GM23338 (cell line): ENCODE data around the gene AKNA. TPM values are rescaled to one million over a fixed set of nuclear protein-coding genes. Genes with fewer than 3 reads are reported as not detected.

Experiments
- ATAC-seq: fragments of 200-7000 bp; cut with Tn5 transposase; 3 replicates; pipeline ENCODE4 v1.9.1; 2020
- DNase-seq: peaks from one replicate; pipeline ENCODE4 v3.0.0-alpha.2; 2015; ENCODE audit warnings: low spot score
- H2AFZ ChIP-seq: fragments of 200-600 bp; sonication (generic); 2 replicates; pipeline ENCODE4 v1.8.0; 2016; ENCODE audit warnings: antibody characterized with exemption, mild to moderate bottlenecking, moderate library complexity
- H3F3A ChIP-seq: fragments of 200-600 bp; sonication (generic); replicated peaks from 2 replicates; pipeline ENCODE4 v1.8.0; 2017; ENCODE audit warnings: antibody characterized with exemption, mixed run types, low read depth
- H3K27ac ChIP-seq: fragments of 200-600 bp; sonication (generic); 2 replicates; pipeline ENCODE4 v1.6.1; 2016; ENCODE audit warnings: low read depth
- H3K27me3 ChIP-seq: fragments of 200-600 bp; sonication (generic); 2 replicates; pipeline ENCODE4 v1.8.0; 2016; ENCODE audit warnings: mild to moderate bottlenecking, mixed run types, moderate library complexity; ENCODE audit not compliant: insufficient read depth
- H3K36me3 ChIP-seq: fragments of 200-600 bp; sonication (generic); 2 replicates; pipeline ENCODE4 v1.8.0; 2016; ENCODE audit warnings: mild to moderate bottlenecking; ENCODE audit not compliant: insufficient read depth
- H3K4me1 ChIP-seq: fragments of 200-600 bp; sonication (generic); 2 replicates; pipeline ENCODE4 v1.8.0; 2016; ENCODE audit warnings: mild to moderate bottlenecking, moderate library complexity; ENCODE audit not compliant: insufficient read depth
- H3K4me2 ChIP-seq: fragments of 200-600 bp; sonication (generic); 2 replicates; pipeline ENCODE4 v1.7.1; 2017; ENCODE audit warnings: mixed run types
- H3K4me3 ChIP-seq: fragments of 200-600 bp; sonication (generic); 2 replicates; pipeline ENCODE4 v1.6.1; 2016; ENCODE audit warnings: mixed run types
- H3K79me2 ChIP-seq: fragments of 200-600 bp; sonication (generic); replicated peaks from 2 replicates; pipeline ENCODE4 v1.8.0; 2017; ENCODE audit warnings: mild to moderate bottlenecking; ENCODE audit not compliant: insufficient read depth
- H3K9me2 ChIP-seq: fragments of 200-600 bp; sonication (generic); 2 replicates; pipeline ENCODE4 v1.8.0; 2017; ENCODE audit not compliant: insufficient read depth
- H4K20me1 ChIP-seq: fragments of 200-600 bp; sonication (generic); replicated peaks from 2 replicates; pipeline ENCODE4 v1.8.0; 2017; ENCODE audit warnings: mild to moderate bottlenecking; ENCODE audit not compliant: insufficient read depth
- H3K27ac Mint-ChIP-seq: 2 replicates; pipeline ENCODE4 v1.8.0; 2020; ENCODE audit warnings: inconsistent platforms, mild to moderate bottlenecking, moderate library complexity, mixed read lengths
- H3K27me3 Mint-ChIP-seq: 3 replicates; pipeline ENCODE4 v1.8.0; 2022; ENCODE audit warnings: low read depth, mild to moderate bottlenecking, moderate library complexity, mixed read lengths, inconsistent platforms; ENCODE audit not compliant: insufficient read depth, poor library complexity
- H3K36me3 Mint-ChIP-seq: 3 replicates; pipeline ENCODE4 v1.8.0; 2021; ENCODE audit warnings: low read depth, mild to moderate bottlenecking, inconsistent platforms, moderate library complexity, mixed read lengths
- H3K4me1 Mint-ChIP-seq: 3 replicates; pipeline ENCODE4 v1.8.0; 2020; ENCODE audit warnings: mild to moderate bottlenecking, inconsistent platforms, mixed read lengths
- H3K4me3 Mint-ChIP-seq: 3 replicates; pipeline ENCODE4 v1.8.0; 2021; ENCODE audit warnings: moderate library complexity, mild to moderate bottlenecking, inconsistent platforms, mixed read lengths
- H3K9me3 Mint-ChIP-seq: 3 replicates; pipeline ENCODE4 v1.8.0; 2020; ENCODE audit warnings: moderate library complexity, mild to moderate bottlenecking, inconsistent platforms, mixed read lengths
- CREB1 ChIP-seq: fragments of 250-450 bp; sonication (Bioruptor Pico); IDR thresholded peaks from 2 replicates; pipeline ENCODE4 v1.5.0; 2020; ENCODE audit warnings: low read depth, mild to moderate bottlenecking, moderate library complexity
- EZH2 ChIP-seq: fragments of 200-600 bp; sonication (generic); IDR thresholded peaks from one replicate; pipeline ENCODE4 v1.8.0; 2017; ENCODE audit warnings: antibody characterized with exemption, mild to moderate bottlenecking, low read depth; ENCODE audit not compliant: unreplicated experiment
- EZH2phosphoT487 ChIP-seq: fragments of 200-600 bp; sonication (generic); IDR thresholded peaks from one replicate; pipeline ENCODE4 v1.8.1; 2018; ENCODE audit warnings: antibody characterized with exemption; ENCODE audit not compliant: unreplicated experiment
- JUNB ChIP-seq: IDR thresholded peaks from one replicate; pipeline ENCODE4 v1.6.1; 2016; ENCODE audit warnings: antibody characterized with exemption; ENCODE audit not compliant: unreplicated experiment
- NANOG ChIP-seq: IDR thresholded peaks from 2 replicates; pipeline ENCODE4 v1.6.1; 2016; ENCODE audit warnings: antibody characterized with exemption, borderline replicate concordance
- POLR2AphosphoS5 ChIP-seq: IDR thresholded peaks from 2 replicates; pipeline ENCODE4 v1.6.1; 2016; ENCODE audit warnings: antibody characterized with exemption, low read depth
- REST ChIP-seq: IDR thresholded peaks from one replicate; pipeline ENCODE4 v1.6.1; 2018; ENCODE audit warnings: antibody characterized with exemption; ENCODE audit not compliant: unreplicated experiment
- STAT1 ChIP-seq: IDR thresholded peaks from one replicate; pipeline ENCODE4 v1.6.1; 2016; ENCODE audit warnings: antibody characterized with exemption; ENCODE audit not compliant: unreplicated experiment
- ZNF114 ChIP-seq: fragments of 250-450 bp; sonication (Bioruptor Pico); IDR thresholded peaks from 2 replicates; pipeline ENCODE4 v1.5.0; 2020; ENCODE audit warnings: mild to moderate bottlenecking, moderate library complexity
- ZNF331 ChIP-seq: fragments of 250-450 bp; sonication (Bioruptor Pico); IDR thresholded peaks from 2 replicates; pipeline ENCODE4 v1.5.0; 2020; ENCODE audit warnings: low read depth, mild to moderate bottlenecking, moderate library complexity
- ZNF462 ChIP-seq: fragments of 250-450 bp; sonication (Bioruptor Pico); IDR thresholded peaks from 2 replicates; pipeline ENCODE4 v1.5.0; 2020; ENCODE audit warnings: mild to moderate bottlenecking, moderate library complexity
- polyA plus RNA-seq: library from polyadenylated mRNA; unstranded; fragments of >200 nt; fragmentation: Nextera tagmentation; extraction: Ambion mirVana; gene quantifications from 2 replicates; pipeline ENCODE4 v1.2.1, GENCODE V29; 2016
- total RNA-seq: library from RNA; depleted of rRNA; stranded (reverse); fragments of >200 nt; shearing (Covaris generic); gene quantifications from 2 replicates; pipeline ENCODE4 v1.2.3, GENCODE V29; 2014
- TF ChIP-seq, protein P1 (sequence below), 2 experiments: fragments of 200-600 bp in 1 of 2; sonication (generic) in 1 of 2; conservative IDR thresholded peaks; 2 replicates each; pipeline versions ENCODE4 v1.5.1 to v1.6.1; 2016 to 2017; ENCODE audit warnings: antibody characterized with exemption in 2 of 2, low read depth in 2 of 2, mild to moderate bottlenecking in 2 of 2, moderate library complexity in 1 of 2

The AKNA gene
- total and polyA plus RNA-seq, 2 experiments from 2014 or later = 9.0 to 28.1 TPM

GRCh38 chr9:114356792-114357191, 31.0 kb downstream of the AKNA start:
- Histone ChIP-seq H3K79me2 (no peaks in the 10 kb centered on the region), H3K4me1 (no peaks in the 10 kb centered on the region), H3K36me3 (peaks cover 29% of the 10 kb centered on the region; the same call in 1 of the 2 replicates), H3K9me2 (no peaks in the 10 kb centered on the region), H3K27ac (no peak overlapping the region), H3K4me2 (no peak overlapping the region), H3K4me3 (no peak overlapping the region), H2AFZ (no peak overlapping the region), H3F3A (no peaks in the 10 kb centered on the region), H3K27me3 (no peaks in the 10 kb centered on the region), H4K20me1 (no peaks in the 10 kb centered on the region)
- no peak for TF ChIP-seq ZNF114
- TF ChIP-seq POLR2AphosphoS5 = no peak
- no peak for TF ChIP-seq EZH2
- TF ChIP-seq ZNF331 (CRISPR knock-in tag) = no peak
- TF ChIP-seq JUNB = no peak
- no peak for TF ChIP-seq STAT1
- no peak for TF ChIP-seq CREB1 (CRISPR knock-in tag)
- TF ChIP-seq, protein P1, sequence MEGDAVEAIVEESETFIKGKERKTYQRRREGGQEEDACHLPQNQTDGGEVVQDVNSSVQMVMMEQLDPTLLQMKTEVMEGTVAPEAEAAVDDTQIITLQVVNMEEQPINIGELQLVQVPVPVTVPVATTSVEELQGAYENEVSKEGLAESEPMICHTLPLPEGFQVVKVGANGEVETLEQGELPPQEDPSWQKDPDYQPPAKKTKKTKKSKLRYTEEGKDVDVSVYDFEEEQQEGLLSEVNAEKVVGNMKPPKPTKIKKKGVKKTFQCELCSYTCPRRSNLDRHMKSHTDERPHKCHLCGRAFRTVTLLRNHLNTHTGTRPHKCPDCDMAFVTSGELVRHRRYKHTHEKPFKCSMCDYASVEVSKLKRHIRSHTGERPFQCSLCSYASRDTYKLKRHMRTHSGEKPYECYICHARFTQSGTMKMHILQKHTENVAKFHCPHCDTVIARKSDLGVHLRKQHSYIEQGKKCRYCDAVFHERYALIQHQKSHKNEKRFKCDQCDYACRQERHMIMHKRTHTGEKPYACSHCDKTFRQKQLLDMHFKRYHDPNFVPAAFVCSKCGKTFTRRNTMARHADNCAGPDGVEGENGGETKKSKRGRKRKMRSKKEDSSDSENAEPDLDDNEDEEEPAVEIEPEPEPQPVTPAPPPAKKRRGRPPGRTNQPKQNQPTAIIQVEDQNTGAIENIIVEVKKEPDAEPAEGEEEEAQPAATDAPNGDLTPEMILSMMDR (conservative IDR thresholded peaks at IDR 0.05; ENCODE audit: low read depth in 2 of 2) = no peak
- TF ChIP-seq REST = no peak
- TF ChIP-seq EZH2phosphoT487 = no peak
- no peak for TF ChIP-seq ZNF462 (CRISPR knock-in tag)
- TF ChIP-seq NANOG = no peak
- H3K27ac Mint-ChIP-seq = no peak overlapping the region; the same call in 1 of the 2 replicates
- no peaks in the 10 kb centered on the region for H3K4me1 Mint-ChIP-seq
- H3K27me3 Mint-ChIP-seq = peaks cover 4% of the 10 kb centered on the region
- H3K4me3 Mint-ChIP-seq = no peak overlapping the region
- H3K36me3 Mint-ChIP-seq = peaks cover 67% of the 10 kb centered on the region
- DNase-seq (no peak), ATAC-seq (no peak)
- no peaks in the 10 kb centered on the region for H3K9me3 Mint-ChIP-seq
